ENCODE results near the gene TRAF3IP1. TPM values are rescaled to one million over a fixed set of nuclear protein-coding genes. Genes with fewer than 3 reads are reported as not detected.
"Not testable (repeated sequence)": the region's sequence is repeated elsewhere in the genome, so short reads cannot be mapped to it uniquely, and the experiment has no call there.

Gene TRAF3IP1, protein sequence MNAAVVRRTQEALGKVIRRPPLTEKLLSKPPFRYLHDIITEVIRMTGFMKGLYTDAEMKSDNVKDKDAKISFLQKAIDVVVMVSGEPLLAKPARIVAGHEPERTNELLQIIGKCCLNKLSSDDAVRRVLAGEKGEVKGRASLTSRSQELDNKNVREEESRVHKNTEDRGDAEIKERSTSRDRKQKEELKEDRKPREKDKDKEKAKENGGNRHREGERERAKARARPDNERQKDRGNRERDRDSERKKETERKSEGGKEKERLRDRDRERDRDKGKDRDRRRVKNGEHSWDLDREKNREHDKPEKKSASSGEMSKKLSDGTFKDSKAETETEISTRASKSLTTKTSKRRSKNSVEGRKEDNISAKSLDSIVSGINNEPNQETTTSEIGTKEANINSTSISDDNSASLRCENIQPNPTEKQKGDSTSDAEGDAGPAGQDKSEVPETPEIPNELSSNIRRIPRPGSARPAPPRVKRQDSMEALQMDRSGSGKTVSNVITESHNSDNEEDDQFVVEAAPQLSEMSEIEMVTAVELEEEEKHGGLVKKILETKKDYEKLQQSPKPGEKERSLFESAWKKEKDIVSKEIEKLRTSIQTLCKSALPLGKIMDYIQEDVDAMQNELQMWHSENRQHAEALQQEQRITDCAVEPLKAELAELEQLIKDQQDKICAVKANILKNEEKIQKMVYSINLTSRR
- polyA plus RNA-seq (ENCODE audit: insufficient read length in 4 of 4) = 10 to 100 TPM; 15.8 to 24.6 (median 22.1) TPM

DNA sequence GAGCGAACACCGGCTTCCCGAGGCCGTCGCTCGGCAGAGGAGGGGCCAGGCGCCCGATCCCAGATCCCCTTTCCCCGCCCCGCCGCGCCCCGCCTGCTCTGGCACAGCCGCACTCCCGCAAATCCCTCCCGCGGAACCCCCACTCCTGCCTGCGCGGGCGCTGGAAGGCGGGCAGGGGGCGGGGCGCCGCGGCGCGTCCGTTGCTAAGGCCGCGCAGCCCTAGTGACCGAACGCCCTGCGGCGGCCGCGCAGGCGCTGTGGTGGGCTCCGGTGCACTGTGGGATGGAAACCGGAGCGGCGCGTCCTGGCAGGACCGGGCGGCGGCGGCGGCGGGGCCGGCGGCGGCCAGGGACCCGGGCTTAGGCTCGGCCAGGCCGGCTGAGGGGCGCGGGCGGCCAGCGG is at the start of gene TRAF3IP1:
Gene TRAF3IP1, plus strand, starts transcription at position 273 of the 402 bp plus-strand sequence. CDS start 145 bp downstream, outside the sequence.
- peak; percentile 50 to 90 (median 78) for DNase-seq (ENCODE audit: low read depth in 4 of 4, low spot score in 2 of 4)

DNA sequence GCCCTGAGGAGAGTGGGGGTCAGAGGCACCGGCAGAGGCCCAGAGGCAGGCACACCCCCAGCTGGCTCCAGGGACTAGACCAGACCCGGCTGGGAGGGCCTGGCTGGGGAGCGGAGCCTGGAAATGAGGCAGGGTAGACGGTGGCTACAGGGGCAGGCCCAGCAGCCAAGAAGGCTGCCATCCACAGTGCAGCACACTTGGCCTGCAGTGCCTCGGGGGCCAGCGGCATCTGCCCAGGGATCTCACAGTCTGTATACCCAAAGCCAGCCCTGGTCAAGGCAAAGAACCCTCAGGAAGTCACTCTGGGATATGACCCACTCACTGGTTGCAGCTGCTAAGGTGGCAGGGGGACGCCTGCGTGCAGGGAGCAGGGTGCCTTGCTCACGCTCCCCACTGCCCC is 49.7 kb upstream of the TRAF3IP1 start:
- DNase-seq (ENCODE audit: low read depth in 4 of 4, low spot score in 2 of 4) = no peak

DNA sequence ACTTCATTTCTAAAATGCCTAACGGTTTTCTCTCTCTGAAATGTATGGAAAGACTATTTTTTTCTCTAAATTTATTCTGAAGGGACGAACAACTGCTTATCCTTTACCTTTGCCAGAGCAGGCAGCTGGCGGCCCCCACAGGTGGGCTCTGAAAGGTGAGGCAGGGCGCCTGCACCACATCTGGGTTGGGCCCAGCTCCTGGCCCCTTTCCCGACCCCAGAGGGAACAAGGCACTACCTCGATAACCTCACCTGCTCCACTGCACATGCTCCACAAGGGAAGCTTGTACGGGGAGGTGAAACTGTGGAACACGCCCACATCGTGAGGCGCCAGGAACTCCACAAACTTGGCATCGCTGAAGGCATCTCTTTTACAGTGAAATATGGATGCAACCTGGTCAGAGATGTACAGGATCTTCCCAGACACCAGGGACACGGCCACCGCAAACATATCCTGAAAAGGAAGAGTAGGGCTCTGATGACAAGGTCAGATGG is 49.2 kb upstream of the TRAF3IP1 start:
- DNase-seq (ENCODE audit: low read depth in 4 of 4, low spot score in 2 of 4) = no peak

DNA sequence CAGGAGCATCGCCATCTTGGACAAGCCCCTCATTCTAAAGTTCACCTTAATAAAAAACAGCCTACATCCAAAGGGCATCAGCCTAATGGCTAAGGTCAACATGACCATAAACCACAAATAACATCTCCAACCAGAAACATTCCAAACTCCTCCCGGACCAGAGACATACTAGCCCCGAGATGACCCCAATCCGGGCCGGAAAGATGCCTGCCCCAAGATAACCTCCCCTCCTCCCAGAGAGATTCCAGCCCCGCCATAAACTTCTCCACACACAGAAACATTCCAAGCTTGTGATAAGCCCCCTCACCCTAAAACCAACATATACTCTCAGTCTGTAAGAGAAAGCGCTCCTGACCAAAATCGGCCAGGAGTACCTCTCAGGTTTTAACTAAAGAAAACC is 48.6 kb upstream of the TRAF3IP1 start:
- not testable (repeated sequence) for DNase-seq (ENCODE audit: low read depth in 4 of 4, low spot score in 2 of 4)

DNA sequence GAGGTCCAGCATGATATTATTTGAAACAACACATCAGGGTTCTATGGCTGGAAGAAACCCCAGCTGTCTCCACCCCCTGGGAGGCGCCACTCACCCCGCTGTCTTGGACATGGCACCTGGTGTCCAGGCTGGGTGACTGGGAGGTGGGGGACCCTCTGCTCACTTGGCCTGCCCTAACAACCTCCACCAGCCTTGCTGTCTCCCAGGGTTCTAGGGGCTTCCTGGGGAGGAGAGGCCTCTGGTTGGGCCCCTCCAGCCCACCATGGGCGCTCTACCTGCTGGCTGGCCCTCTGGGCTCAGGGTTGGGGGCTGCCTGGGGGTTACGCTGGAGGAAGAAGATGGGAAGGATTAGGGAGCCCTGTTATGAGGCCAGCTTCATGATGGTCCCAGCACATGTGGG is 48.2 kb upstream of the TRAF3IP1 start:
- DNase-seq (ENCODE audit: low read depth in 4 of 4, low spot score in 2 of 4) = no peak

DNA sequence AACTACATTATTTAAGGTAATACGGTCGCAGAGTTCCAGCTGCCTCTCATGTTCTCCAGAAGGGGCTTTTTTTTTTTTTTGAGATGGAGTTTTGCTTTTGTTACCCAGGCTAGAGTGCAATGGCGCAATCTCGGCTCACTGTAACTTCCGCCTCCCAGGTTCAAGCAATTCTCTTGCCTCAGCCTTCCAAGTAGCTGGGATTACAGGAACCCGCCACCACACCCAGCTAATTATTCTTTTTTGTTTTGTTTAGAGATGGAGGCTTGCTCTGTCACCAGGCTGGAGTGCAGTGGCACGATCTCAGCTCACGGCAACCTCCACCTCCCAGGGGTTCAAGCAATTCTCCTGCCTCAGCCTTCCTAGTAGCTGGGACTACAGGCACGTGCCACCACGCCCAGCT is 46.9 kb upstream of the TRAF3IP1 start:
- DNase-seq (ENCODE audit: low read depth in 4 of 4, low spot score in 2 of 4) = not testable (repeated sequence)

DNA sequence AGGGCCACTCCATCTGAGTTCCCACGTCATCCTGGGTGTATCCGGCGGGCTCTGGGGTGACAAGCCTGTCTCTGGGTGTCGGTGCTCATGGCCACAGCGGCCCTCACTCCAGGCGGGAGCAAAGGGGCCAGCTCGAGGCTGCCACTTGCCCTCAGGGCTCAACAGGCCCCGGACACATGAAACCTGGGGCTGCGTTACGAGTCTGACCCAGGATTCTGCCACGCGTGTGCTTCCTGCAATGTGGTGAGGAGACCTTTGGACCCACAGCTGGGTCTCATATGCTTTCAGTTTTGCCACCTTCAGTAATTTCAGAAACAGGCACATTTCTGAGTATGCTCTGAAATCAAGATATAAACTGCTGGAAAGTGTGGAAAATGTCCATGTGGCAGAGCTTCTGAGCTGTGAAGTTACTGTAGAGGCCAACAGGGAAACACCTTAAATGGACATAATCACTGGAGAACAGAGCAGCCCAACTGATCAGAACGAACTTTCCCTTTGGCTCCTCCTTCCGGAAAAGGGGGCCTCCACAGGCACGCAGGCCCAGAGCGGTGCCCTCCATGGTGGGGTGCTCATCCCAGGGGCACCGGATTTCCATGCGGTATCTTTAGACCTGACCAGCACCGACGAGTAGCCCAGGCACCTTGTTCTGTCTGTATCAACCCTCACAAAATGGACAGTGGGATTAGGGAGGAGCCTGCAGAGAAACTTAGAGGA is 46.0 kb upstream of the TRAF3IP1 start:
- no peak for DNase-seq (ENCODE audit: low read depth in 4 of 4, low spot score in 2 of 4)

DNA sequence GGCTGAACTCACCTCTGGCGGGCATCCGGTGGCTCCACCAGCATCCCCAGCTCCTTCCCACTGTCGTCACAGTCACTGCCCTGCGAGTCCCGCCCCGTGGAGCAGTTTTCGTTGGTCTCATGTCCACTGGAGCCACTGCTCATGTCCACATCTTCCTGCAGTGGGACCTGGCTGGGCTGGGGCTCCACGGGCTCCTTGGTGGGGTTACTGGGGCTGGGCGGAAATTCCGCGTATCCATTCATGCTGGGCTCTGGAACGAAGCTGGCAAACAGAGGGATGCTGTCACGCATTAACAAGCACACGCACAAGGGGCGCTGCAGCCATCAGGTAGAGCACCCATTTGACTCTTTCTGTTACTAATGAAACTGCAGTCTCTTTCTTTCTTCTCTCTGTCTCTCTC is 42.6 kb upstream of the TRAF3IP1 start:
- no peak for DNase-seq (ENCODE audit: low read depth in 4 of 4, low spot score in 2 of 4)

DNA sequence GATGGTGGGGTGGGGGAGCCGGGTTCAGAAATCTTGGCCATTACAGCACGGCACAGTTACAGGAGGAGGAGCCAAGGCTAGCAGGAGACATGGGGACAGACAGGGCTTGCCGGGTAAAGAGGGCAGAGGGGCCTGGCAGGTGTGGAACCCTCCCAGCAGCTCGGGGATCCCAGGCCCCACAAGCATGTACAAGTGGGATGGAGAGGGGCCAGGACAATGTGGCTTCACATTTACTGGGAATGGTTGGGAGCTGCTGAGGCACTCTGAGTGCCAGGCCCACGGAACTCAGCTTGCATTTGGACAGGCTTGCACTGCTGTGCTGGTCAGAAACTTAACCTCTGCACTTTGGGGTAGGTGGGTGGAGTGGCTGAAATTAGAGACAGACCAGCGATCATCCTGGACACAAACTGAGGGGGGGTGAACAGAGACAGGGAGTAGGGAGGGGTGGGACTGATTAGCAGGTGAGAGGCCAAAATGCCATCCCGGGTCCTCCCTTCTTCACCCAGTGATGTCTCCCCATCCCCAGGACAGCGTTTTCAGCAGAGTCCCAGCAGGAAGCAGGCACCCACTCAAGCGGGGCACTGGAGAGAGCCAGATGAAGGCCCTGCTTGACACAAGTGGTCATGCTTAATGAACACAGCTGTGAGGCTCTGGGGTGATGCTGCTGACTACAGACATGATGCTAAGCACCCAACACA is 41.5 kb upstream of the TRAF3IP1 start:
- no peak for DNase-seq (ENCODE audit: low read depth in 4 of 4, low spot score in 2 of 4)

DNA sequence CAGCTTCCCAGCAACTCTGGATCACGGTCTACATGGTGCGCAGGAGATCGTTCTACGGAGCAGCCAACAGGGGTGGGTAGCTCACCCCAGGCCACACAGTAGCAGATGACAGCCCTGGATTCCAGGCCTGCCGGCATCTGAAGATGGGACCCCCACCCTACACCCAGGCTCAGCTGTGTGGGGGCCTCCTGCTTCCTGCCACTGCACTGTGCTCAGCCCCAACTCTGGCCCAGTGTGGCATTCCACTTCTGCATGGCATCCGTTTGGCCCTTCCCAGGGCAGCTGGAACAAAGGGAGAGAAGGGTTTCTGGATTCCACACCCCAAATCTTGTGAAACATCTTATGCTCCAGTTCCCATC is 41.0 kb upstream of the TRAF3IP1 start:
- no peak for DNase-seq (ENCODE audit: low read depth in 4 of 4, low spot score in 2 of 4)

DNA sequence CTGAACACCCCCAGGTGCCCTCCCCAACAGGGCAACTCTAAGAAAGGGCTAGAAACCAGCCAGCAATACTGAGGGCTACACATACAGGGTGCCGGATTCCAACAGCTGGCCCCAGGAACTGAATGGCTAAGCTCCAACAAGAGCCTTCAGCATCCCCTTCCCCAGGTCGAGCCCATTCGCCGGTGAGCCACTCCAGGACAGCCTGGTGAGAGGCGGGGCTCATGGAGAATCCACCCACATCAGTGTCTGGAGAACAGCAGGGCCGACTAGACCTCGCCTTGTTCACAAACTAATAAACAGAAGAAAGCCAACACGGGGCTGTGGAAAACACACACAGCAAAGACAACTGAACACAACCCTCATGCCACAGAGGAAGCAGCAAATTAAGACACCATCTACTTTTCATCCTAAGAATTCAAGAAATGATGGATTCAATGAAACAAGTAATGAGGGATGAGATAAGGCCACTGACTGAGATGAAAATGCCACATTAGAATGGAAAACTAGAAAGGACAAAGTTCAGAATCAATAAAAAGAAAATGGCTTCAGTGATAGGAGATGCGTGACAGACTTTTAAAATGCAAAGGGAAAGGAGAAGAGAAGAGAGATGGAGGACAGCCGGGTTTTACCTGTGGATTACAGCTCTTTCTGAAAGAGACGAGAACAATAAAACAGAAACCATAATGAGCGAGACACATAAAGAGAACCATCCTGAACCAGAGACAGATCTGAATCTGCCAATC is 40.1 kb upstream of the TRAF3IP1 start:
- DNase-seq (ENCODE audit: low read depth in 4 of 4, low spot score in 2 of 4) = no peak

DNA sequence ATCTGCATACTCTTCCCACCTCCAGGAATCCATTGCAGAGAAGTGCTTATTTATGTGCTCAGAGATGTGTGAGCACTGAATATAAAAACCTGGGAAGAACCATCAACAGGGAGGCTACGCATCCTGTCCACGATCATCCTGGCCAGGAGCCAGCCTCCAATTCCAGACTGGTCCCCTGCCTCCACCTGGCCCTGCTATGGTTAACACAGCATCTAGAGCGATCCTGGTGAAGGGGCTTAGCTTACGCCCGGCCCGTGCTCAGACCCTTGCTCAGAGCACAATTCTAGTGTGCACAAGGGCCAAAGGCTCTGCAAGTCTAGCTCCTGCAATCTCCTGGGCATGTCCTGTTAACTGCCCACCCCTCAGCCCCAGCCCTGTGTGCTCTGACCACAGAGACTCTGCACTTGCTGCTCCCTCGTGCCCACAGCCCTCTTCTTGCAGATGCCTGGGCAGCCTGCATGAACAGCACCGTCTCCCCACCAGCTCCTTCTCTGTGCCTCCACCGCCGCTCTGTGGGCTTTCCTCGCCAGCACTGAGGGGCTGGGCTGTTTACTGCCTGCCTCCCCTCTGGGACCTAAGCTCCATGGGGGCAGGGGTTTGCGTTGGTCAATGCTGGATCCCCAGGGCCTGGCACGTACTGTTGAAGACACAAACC is 38.4 kb upstream of the TRAF3IP1 start:
- no peak for DNase-seq (ENCODE audit: low read depth in 4 of 4, low spot score in 2 of 4)

DNA sequence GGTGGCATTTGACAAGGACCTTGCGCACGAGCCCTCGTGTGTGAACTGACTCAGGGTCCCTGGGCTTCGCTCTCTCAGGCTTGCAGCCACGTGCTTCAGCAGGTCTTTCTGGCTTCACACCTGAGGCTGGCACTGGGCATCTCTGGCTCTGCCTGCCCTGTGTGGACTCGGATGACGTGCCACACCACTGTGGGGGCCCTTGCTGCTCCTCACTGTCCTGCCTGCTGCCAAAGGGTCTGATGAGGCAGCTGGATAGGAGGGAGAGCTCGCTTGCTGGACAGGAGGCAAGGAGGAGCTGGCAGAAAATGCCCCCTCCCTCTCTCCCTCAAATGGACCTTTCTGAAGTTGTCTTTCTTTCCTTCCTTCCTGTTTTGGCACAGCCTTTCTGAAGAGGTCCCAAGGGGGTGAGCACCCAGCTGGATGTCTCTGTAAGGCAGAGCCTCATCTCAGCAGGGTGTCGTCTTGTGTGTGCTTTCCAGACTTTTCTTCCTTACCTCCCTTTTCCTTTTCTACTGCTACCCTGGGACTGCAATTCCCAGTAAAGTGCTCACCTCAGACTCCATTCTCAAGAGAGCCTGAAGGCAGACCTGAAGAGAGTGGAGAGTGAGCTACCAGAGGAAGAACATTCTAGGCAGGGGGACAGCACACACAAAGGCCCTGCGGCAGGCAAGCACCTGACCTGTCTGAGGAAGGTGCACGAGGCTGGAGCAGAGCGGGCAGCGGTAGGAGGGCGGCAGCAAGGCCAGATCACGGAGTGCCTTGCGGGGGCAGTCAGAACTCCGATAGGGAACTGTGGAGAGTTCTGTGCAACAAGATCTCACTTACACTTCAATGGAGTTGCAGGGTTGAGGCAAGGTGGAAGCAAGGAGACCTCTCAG is 37.2 kb upstream of the TRAF3IP1 start:
- DNase-seq (ENCODE audit: low read depth in 4 of 4, low spot score in 2 of 4) = no peak

DNA sequence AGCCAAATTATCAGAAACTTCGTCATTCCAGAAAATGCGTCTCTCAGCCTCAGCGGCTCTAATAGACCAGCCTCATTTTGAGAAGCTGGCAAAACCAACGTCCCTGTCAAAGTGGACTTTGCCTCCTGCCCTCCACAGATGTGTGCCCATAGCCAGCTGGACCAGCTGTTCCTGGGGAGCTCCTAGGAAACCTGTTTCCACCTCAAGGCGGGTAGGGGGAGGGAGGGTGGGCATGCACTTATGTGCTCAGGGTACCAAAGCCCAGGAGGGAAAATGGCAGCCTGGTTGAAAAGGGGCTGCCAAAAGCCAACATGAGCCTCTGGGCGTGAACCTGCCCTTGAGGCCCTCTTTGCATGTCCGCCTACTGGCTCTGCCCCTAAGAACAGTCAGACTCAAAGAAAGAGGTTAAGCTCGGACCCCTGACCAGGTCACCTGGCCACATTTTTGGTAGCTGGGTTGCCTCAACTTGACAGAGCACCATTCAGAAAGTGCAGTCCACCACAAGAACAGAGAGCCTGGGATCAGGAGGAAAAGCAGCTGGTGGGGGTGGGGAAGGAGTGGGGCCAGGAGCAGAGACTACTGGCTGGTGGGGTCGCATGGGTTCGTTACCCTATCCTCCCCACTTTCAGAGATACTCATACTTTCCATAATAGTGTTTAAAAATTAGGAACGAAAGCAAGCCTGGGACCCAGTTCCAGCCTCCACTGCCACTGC is 35.4 kb upstream of the TRAF3IP1 start:
- DNase-seq (ENCODE audit: low read depth in 4 of 4, low spot score in 2 of 4) = no peak

DNA sequence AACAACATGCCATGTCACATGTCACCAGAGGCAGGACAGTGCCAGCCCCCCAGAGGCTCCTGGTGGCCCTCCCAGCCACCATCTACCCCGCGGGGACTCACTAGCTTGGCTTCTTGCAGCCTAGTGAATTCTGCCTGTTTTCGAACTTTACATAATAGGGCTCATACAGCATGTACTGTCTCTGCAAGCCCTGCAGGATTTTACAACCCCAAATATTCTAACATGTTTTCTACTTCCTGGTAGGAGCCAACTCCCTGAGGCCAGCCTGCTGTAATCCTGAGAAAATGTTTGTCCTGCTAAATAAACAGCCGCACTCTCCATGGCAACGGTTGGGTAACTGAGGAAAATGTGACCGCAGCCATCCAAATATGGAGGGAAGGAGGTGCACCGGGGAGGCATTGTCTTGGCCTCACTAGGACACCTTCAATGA is 34.6 kb upstream of the TRAF3IP1 start:
- peak in 1 of 4 donors; percentile 63 for DNase-seq (ENCODE audit: low read depth in 4 of 4, low spot score in 2 of 4)

DNA sequence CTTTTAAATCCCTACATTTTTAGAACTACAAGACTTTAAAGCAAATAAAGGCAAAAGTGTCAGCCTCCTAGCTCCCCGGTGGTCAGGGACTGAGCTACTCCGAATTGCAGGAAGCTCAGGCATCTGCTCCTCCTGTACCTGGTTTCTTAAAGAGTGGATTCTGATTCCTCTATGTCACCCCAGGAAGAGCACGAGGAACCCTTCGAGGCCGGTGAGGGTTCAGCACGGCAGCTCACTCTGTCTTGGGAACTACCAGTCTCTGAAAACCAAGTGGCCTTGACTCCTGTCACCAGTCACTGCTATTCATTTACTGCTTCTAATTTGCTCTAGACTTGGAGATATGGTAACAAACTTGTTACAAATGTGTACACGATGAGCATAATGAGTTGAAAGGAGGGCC is 34.2 kb upstream of the TRAF3IP1 start:
- DNase-seq (ENCODE audit: low read depth in 4 of 4, low spot score in 2 of 4) = no peak

DNA sequence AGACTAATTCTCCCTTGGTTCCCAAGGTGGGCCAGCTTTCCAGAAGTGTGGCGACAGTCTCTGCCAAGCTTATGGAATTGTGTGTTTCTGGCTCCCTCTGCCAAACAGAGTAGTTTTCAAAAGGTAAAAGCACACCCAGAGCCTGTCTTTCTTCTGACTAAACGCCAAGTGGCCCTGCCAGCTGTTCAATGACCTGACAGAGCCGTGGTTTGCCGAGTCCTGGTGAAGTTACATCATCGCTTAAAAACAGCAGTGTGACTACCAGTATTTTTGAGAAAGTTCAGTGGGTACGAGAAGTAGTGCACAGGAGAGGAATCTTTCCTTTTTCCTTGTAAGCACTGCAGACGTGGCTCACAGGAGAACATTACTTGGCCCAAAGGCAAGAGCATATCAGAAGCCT is 33.8 kb upstream of the TRAF3IP1 start:
- DNase-seq (ENCODE audit: low read depth in 4 of 4, low spot score in 2 of 4) = no peak

Measured in left renal cortex interstitium (tissue), 4 donors.